Measurements from ENCODE around the gene WT1.

The WT1 gene

GRCh38 chr11:32422545-32422944 is 12.8 kb downstream of the WT1 start:
- TF ChIP-seq, protein P1, sequence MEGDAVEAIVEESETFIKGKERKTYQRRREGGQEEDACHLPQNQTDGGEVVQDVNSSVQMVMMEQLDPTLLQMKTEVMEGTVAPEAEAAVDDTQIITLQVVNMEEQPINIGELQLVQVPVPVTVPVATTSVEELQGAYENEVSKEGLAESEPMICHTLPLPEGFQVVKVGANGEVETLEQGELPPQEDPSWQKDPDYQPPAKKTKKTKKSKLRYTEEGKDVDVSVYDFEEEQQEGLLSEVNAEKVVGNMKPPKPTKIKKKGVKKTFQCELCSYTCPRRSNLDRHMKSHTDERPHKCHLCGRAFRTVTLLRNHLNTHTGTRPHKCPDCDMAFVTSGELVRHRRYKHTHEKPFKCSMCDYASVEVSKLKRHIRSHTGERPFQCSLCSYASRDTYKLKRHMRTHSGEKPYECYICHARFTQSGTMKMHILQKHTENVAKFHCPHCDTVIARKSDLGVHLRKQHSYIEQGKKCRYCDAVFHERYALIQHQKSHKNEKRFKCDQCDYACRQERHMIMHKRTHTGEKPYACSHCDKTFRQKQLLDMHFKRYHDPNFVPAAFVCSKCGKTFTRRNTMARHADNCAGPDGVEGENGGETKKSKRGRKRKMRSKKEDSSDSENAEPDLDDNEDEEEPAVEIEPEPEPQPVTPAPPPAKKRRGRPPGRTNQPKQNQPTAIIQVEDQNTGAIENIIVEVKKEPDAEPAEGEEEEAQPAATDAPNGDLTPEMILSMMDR (IDR thresholded peaks at IDR 0.05; ENCODE audit: insufficient read depth, missing control alignments): no peak
- FAIRE-seq: no peak
- DNase-seq (ENCODE audit: insufficient read length, low spot score): no peak

GRCh38 chr11:32421992-32422391 is 13.3 kb downstream of the WT1 start:
- DNase-seq (ENCODE audit: insufficient read length, low spot score) (no peak), FAIRE-seq (no peak)
- TF ChIP-seq, protein P1 (IDR thresholded peaks at IDR 0.05; ENCODE audit: insufficient read depth, missing control alignments): no peak

DNA sequence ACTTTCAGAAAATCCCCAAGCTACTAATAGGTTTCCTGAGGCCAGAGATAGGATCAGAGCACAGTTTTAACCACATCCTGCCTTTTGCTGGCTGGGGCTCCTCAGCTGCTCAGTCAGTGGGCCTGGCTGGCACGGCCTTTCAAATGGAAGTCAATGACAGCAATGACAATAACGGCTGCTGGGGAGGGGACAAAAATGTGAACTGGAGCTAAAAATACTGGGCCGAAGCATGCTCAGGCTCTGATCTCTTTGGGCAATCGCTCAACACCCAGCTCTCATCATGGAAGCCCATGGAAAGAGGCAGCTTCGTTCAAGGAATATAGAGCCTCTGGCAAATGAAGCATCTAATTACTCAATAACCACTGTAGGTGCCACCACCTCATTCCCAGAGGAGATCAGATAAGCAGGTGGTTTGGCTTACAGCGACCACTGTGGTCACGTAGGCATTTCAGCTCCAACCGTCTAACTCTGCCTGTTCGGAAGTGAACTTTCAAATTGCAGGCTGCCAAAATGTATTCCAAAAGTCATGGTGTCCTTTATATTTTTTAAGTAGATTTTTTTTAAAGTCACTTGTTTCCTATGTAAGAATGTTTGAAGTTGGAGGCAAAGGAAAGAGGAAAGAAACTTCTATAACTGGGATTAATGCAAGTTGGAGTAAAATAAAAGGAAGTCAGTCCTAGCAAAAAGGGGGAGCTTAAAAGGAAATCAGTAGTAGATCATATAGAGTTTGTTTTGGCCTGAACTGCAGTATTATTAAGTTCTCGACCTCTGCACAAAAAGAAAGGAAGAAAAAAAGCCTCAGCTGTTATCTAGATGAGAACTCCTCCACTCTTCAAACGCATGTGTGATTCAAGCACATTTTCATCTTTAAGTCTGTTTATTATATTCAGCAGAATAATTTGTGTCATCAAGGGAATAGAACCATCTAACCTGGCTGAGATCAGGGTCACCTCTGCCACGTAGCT is 14.1 kb downstream of the WT1 start:
- TF ChIP-seq, protein P1 (IDR thresholded peaks at IDR 0.05; ENCODE audit: insufficient read depth, missing control alignments): no peak
- no peak for FAIRE-seq
- no peak for DNase-seq (ENCODE audit: insufficient read length, low spot score)

GRCh38 chr11:32420139-32420538 is 15.2 kb downstream of the WT1 start:
- FAIRE-seq (no peak), DNase-seq (ENCODE audit: insufficient read length, low spot score) (no peak)
- TF ChIP-seq, protein P1 (IDR thresholded peaks at IDR 0.05; ENCODE audit: insufficient read depth, missing control alignments): no peak

- TF ChIP-seq, protein P1 (IDR thresholded peaks at IDR 0.05; ENCODE audit: insufficient read depth, missing control alignments): no peak
- no peak for FAIRE-seq
- no peak for DNase-seq (ENCODE audit: insufficient read length, low spot score)
These were observed 16.5 kb downstream of the WT1 start for GRCh38 chr11:32418836-32419235.

- TF ChIP-seq, protein P1 (IDR thresholded peaks at IDR 0.05; ENCODE audit: insufficient read depth, missing control alignments): no peak
- FAIRE-seq (no peak), DNase-seq (ENCODE audit: insufficient read length, low spot score) (no peak)
These were observed 17.5 kb downstream of the WT1 start for GRCh38 chr11:32417806-32418205.

GRCh38 chr11:32416301-32416700 is 19.0 kb downstream of the WT1 start:
- no peak for FAIRE-seq
- no peak for DNase-seq (ENCODE audit: insufficient read length, low spot score)
- TF ChIP-seq, protein P1 (IDR thresholded peaks at IDR 0.05; ENCODE audit: insufficient read depth, missing control alignments): no peak
